Spinal cord (tissue), 10 donors: Measurements from ENCODE around the gene TAS2R1. TPM values are rescaled to one million over a fixed set of nuclear protein-coding genes. Genes with fewer than 3 reads are reported as not detected.

ENCODE experiments used
- DNase-seq, 6 donors: peaks; one replicate each; pipeline versions ENCODE4 v3.0.0 to v3.0.0-alpha.2; 2013 to 2015; ENCODE audit warnings: low spot score in 6 of 6, low read depth in 4 of 6
- H3K27ac ChIP-seq: one replicate; pipeline ENCODE4 v1.5.1; 2013; ENCODE audit warnings: low read depth, low read length, control low read depth
- H3K27me3 ChIP-seq: one replicate; pipeline ENCODE4 v1.6.1; 2013; ENCODE audit warnings: low read length; ENCODE audit not compliant: control insufficient read depth, insufficient read depth
- H3K36me3 ChIP-seq: one replicate; pipeline ENCODE4 v1.6.1; 2013; ENCODE audit warnings: low read length; ENCODE audit not compliant: control insufficient read depth, insufficient read depth
- H3K4me1 ChIP-seq: one replicate; pipeline ENCODE4 v1.6.1; 2013; ENCODE audit warnings: low read length; ENCODE audit not compliant: control insufficient read depth, insufficient read depth
- H3K4me3 ChIP-seq: one replicate; pipeline ENCODE4 v1.5.1; 2013; ENCODE audit warnings: low read depth, low read length, control low read depth
- H3K9me3 ChIP-seq: one replicate; pipeline ENCODE4 v1.6.1; 2013; ENCODE audit warnings: low read length; ENCODE audit not compliant: control insufficient read depth, insufficient read depth
- WGBS: methylation state at CpG from one replicate; pipeline ENCODE4 v1.1.5; 2013; ENCODE audit warnings: missing lambda C conversion rate; ENCODE audit not compliant: insufficient coverage; 5-methylcytosine and 5-hydroxymethylcytosine counted together
- long read RNA-seq, 4 donors: transcript quantifications; one replicate each; lab custom pipeline, GENCODE V29; 2026
- polyA plus RNA-seq, 2 donors: library from polyadenylated mRNA; unstranded; fragments of 120-200 nt; gene quantifications; one replicate each; pipeline ENCODE4 v1.2.1, GENCODE V29; 2013; ENCODE audit not compliant: insufficient read length in 2 of 2
- total RNA-seq, 2 donors: library from RNA; depleted of rRNA in 1 of 2; stranded (reverse); fragments of 120-200 nt in 1 of 2; fragments of >200 nt in 1 of 2; gene quantifications; one replicate each; pipeline versions ENCODE4 v1.2.3 to v1.2.4, GENCODE V29; 2013 to 2014
- donor health status: healthy.

TAS2R1 gene, protein sequence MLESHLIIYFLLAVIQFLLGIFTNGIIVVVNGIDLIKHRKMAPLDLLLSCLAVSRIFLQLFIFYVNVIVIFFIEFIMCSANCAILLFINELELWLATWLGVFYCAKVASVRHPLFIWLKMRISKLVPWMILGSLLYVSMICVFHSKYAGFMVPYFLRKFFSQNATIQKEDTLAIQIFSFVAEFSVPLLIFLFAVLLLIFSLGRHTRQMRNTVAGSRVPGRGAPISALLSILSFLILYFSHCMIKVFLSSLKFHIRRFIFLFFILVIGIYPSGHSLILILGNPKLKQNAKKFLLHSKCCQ
- total RNA-seq (under 1 TPM; 0.69 to 0.94 TPM), polyA plus RNA-seq (not detected)
- long read RNA-seq, donor 1, partial matches to known transcripts, result 0 of 1 reads
- long read RNA-seq, donor 1, other reads (novel, unspliced or antisense), result 0 of 1 reads
- long read RNA-seq, donor 2, result 0 reads
- long read RNA-seq, donor 3, result 0 reads
- long read RNA-seq, donor 4, result 0 reads

- H3K4me1 ChIP-seq, result no peaks in the 10 kb centered on the region
- no peak within 1 kb of the TSS for H3K27ac ChIP-seq
- no CpG with 5 or more reads among the region's 1 CpG for WGBS
- DNase-seq, result no peak
- H3K36me3 ChIP-seq, result no peaks in the 10 kb centered on the region
- H3K4me3 ChIP-seq, result no peak within 1 kb of the TSS
- H3K27me3 ChIP-seq, result no peaks in the 10 kb centered on the region
- H3K9me3 ChIP-seq, result peaks cover 6% of the 10 kb centered on the region
Observed at GRCh38 chr5:9630251-9630650, at the start of gene TAS2R1. TAS2R1 (minus strand) TSS chr5:9630351; CDS start chr5:9630032, 319 bp downstream.

GRCh38 chr5:9670371-9670770 is 40.2 kb upstream of the TAS2R1 start:
- H3K9me3 ChIP-seq, result peaks cover 5% of the 10 kb centered on the region
- H3K27me3 ChIP-seq, result no peaks in the 10 kb centered on the region
- no CpG with 5 or more reads among the region's 1 CpG for WGBS
- no peak overlapping the region for H3K4me3 ChIP-seq
- no peaks in the 10 kb centered on the region for H3K4me1 ChIP-seq
- no peaks in the 10 kb centered on the region for H3K36me3 ChIP-seq
- H3K27ac ChIP-seq, result no peak overlapping the region
- peak in 1 of 6 donors; percentile 29 for DNase-seq

GRCh38 chr5:9667906-9668305 is 37.8 kb upstream of the TAS2R1 start:
- Histone ChIP-seq H3K4me1 (no peaks in the 10 kb centered on the region), H3K27me3 (no peaks in the 10 kb centered on the region), H3K4me3 (no peak overlapping the region), H3K36me3 (no peaks in the 10 kb centered on the region), H3K27ac (no peak overlapping the region), H3K9me3 (peaks cover 5% of the 10 kb centered on the region)
- DNase-seq, result no peak
- no CpG with 5 or more reads among the region's 2 CpGs for WGBS

GRCh38 chr5:9663891-9664290 is 33.7 kb upstream of the TAS2R1 start:
- no CpG with 5 or more reads among the region's 6 CpGs for WGBS
- no peaks in the 10 kb centered on the region for H3K27me3 ChIP-seq
- no peaks in the 10 kb centered on the region for H3K4me1 ChIP-seq
- H3K9me3 ChIP-seq, result no peaks in the 10 kb centered on the region
- no peak overlapping the region for H3K27ac ChIP-seq
- no peaks in the 10 kb centered on the region for H3K36me3 ChIP-seq
- no peak overlapping the region for H3K4me3 ChIP-seq
- no peak for DNase-seq

DNA sequence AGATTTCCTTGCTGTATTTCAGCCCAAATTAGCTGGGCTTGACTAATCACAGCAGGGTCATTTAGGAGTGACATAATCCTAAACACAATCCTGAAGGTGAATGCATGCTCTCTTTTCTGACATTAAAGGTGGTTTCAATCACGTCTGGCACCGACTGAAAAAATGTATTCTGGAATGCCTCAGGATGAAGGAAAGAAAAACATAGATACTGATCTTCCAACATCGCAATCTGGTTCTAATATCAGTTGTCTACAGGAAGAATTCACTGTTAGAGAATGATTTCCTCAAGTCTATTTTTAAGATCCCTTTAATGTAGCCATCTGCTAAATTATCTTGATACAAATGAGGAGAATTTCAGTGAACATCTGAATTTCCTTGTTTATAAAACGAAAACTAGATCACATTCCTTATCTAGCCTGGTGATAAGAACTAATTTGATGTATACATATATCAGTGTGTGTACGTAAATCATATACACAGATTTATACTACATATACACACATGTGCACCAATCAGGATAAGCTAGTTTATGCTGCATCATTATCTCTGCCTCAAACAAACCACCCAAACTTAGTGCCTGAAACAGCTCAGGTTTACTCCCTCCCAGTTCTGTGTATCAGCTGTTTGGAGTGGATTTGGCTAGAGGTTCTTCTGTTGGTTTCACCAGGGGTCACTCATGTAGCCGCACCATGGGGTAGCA is 31.3 kb upstream of the TAS2R1 start:
- no peak for DNase-seq
- no peak overlapping the region for H3K27ac ChIP-seq
- 100% methylated on average over 1 of the region's 6 CpGs for WGBS

GRCh38 chr5:9658706-9659105 is 28.6 kb upstream of the TAS2R1 start:
- H3K27ac ChIP-seq, result no peak overlapping the region
- no peaks in the 10 kb centered on the region for H3K9me3 ChIP-seq
- DNase-seq, result peak in 1 of 6 donors; percentile 73
- H3K4me3 ChIP-seq, result no peak overlapping the region
- no peaks in the 10 kb centered on the region for H3K36me3 ChIP-seq
- H3K27me3 ChIP-seq, result no peaks in the 10 kb centered on the region
- H3K4me1 ChIP-seq, result no peaks in the 10 kb centered on the region
- WGBS, result 80% methylated on average over 1 of the region's 2 CpGs

More for the DNA sequence above, 31.3 kb upstream of the TAS2R1 start:
- H3K36me3 ChIP-seq, result no peaks in the 10 kb centered on the region
- H3K9me3 ChIP-seq, result no peaks in the 10 kb centered on the region
- no peak overlapping the region for H3K4me3 ChIP-seq
- no peaks in the 10 kb centered on the region for H3K4me1 ChIP-seq
- no peaks in the 10 kb centered on the region for H3K27me3 ChIP-seq

GRCh38 chr5:9657819-9658218 is 27.7 kb upstream of the TAS2R1 start:
- Histone ChIP-seq H3K9me3 (no peaks in the 10 kb centered on the region), H3K4me1 (no peaks in the 10 kb centered on the region), H3K36me3 (no peaks in the 10 kb centered on the region), H3K27me3 (no peaks in the 10 kb centered on the region), H3K27ac (no peak overlapping the region), H3K4me3 (no peak overlapping the region)
- no CpG with 5 or more reads among the region's 1 CpG for whole genome bisulfite sequencing
- DNase-seq, result no peak

DNA sequence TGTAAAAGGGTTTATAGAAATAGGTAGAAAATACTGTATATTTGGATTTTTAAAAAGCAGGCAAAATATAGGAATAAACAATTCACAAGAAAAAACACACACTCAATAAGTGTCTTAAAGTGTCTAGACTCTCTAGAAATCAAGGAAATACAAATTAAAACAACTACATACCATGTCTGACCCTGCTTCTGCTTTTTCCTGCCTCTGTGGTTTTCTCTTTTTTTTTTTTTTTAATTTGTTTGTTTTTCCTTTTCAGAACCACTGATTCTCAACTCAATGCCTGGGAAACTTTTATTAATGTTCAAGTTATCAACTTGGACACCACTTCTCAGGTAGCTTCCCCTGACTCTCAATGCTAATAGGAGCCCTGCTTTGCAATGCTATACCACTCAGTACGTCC is 25.5 kb upstream of the TAS2R1 start:
- H3K36me3 ChIP-seq, result no peaks in the 10 kb centered on the region
- H3K4me1 ChIP-seq, result no peaks in the 10 kb centered on the region
- WGBS, result 100% methylated on average over 1 of the region's 1 CpG
- no peaks in the 10 kb centered on the region for H3K27me3 ChIP-seq
- H3K9me3 ChIP-seq, result no peaks in the 10 kb centered on the region
- no peak for DNase-seq
- no peak overlapping the region for H3K4me3 ChIP-seq
- no peak overlapping the region for H3K27ac ChIP-seq

DNA sequence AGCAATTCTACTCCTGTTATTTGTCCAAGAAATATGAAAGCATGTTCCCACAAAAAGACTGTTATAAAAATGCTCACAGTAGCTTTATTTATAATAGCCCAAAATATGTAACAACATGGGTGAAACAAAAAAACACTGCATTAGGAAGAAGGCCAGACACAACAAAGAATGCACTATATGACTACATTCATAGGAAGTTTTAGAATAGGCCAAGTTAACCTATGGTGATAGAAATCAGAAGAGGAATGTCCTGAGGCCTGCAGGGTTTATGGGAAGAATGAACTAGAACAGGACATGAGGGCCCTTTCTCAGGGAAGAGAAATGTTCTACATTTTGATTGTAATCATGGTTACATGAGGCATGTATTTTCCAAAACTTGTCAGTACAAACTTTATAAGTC is 24.7 kb upstream of the TAS2R1 start:
- Histone ChIP-seq H3K4me3 (no peak overlapping the region), H3K27ac (no peak overlapping the region), H3K4me1 (no peaks in the 10 kb centered on the region), H3K27me3 (no peaks in the 10 kb centered on the region), H3K9me3 (no peaks in the 10 kb centered on the region), H3K36me3 (no peaks in the 10 kb centered on the region)
- DNase-seq, result no peak

DNA sequence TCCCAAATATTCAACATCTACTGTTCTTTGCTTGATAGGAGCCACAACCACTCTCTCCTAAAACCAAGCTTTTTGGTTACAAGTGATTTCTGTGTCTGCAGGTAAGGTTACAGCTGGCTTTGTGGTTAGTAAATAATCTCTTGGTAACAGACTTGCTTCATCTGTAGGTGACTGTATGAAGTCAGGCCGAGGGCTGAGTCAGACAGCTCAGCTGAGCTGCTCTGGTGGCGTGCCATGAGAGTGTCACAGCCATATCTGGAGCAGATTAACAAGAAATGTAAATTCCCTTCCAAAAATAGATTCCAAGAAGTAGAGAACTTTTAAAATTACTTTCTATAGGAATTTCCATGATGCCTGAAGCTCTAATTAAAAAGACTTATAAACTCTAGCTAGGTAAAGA is 23.7 kb upstream of the TAS2R1 start:
- DNase-seq, result peak in 1 of 6 donors; percentile 54
- H3K27ac ChIP-seq, result no peak overlapping the region
- no peaks in the 10 kb centered on the region for H3K4me1 ChIP-seq
- H3K9me3 ChIP-seq, result no peaks in the 10 kb centered on the region
- H3K4me3 ChIP-seq, result no peak overlapping the region
- H3K27me3 ChIP-seq, result no peaks in the 10 kb centered on the region
- WGBS, result 71% methylated on average over 1 of the region's 2 CpGs
- no peaks in the 10 kb centered on the region for H3K36me3 ChIP-seq
